Cardiac septum (tissue), 1 donor: ENCODE data around the gene LRIT2. TPM values are rescaled to one million over a fixed set of nuclear protein-coding genes. Genes with fewer than 3 reads are reported as not detected.
"Not testable (repeated sequence)": the region's sequence is repeated elsewhere in the genome, so short reads cannot be mapped to it uniquely, and the experiment has no call there.

ENCODE experiments used
- DNase-seq: peaks from one replicate; pipeline ENCODE4 v3.0.0-alpha.2; 2020; ENCODE audit warnings: low spot score
- intact Hi-C: fragments of 100-400 bp; cut with DNase I; formaldehyde crosslinking; loops from one replicate; pipeline ENCODE4 v1.14.0; 2022
- total RNA-seq: library from RNA; stranded (reverse); fragmentation: NEBNext Ultra II Directional; extraction: Animal tissue kit (Norgen Biotek cat#: 25700); gene quantifications from one replicate; pipeline ENCODE4 v1.2.1, GENCODE V29; 2021
- donor health status: DM: no; HTN: no; CAD: no.

Gene LRIT2
- total RNA-seq, 1 donor from 2014 or later = not detected

- intact Hi-C loops, DNase-seq: not testable (repeated sequence)
Observed at GRCh38 chr10:84171237-84171636, 54.1 kb downstream of the LRIT2 start.

Other genes with a start within 250 kb of the LRIT2 start
- 395 TPM for gene GHITM, start 86.0 kb downstream of the LRIT2 start, total RNA-seq
- gene GPR15LG, start 51.7 kb downstream of the LRIT2 start, total RNA-seq = not detected
- 1.3 TPM for gene CDHR1, start 31.0 kb downstream of the LRIT2 start, total RNA-seq
- not detected for gene LRIT1, start 16.0 kb upstream of the LRIT2 start, total RNA-seq
- not detected for gene RGR, start 19.5 kb upstream of the LRIT2 start, total RNA-seq
- 193 TPM for gene CCSER2, start 103.0 kb upstream of the LRIT2 start, total RNA-seq